Lung (tissue), 12 donors: ENCODE data around the gene ZNF516. TPM values are rescaled to one million over a fixed set of nuclear protein-coding genes. Genes with fewer than 3 reads are reported as not detected.

Source experiments
- ATAC-seq: fragments of 200-7000 bp; cut with Tn5 transposase; one replicate; pipeline ENCODE4 v1.9.1; 2020; ENCODE audit warnings: moderate number of reproducible peaks; ENCODE audit not compliant: insufficient read depth, low FRiP score
- DNase-seq, 3 donors: peaks; one replicate each; pipeline ENCODE4 v3.0.0-alpha.2; 2013 to 2017
- H3K27ac ChIP-seq, 2 donors: one replicate each; pipeline ENCODE4 v1.5.1; 2013; ENCODE audit warnings: mild to moderate bottlenecking in 2 of 2, moderate library complexity in 2 of 2, control low read depth in 1 of 2, inconsistent platforms in 1 of 2, low read depth in 1 of 2, low read length in 1 of 2
- H3K27me3 ChIP-seq, 3 donors: one replicate each; pipeline ENCODE4 v1.5.1; 2013; ENCODE audit warnings: low read length in 2 of 3; ENCODE audit not compliant: control insufficient read depth in 3 of 3, insufficient read depth in 3 of 3
- H3K36me3 ChIP-seq, 4 donors: one replicate each; pipeline ENCODE4 v1.5.1; 2013; ENCODE audit warnings: low read length in 4 of 4, mild to moderate bottlenecking in 1 of 4, moderate library complexity in 1 of 4; ENCODE audit not compliant: control insufficient read depth in 4 of 4, insufficient read depth in 4 of 4
- H3K4me1 ChIP-seq, 5 donors: one replicate each; pipeline ENCODE4 v1.5.1; 2013; ENCODE audit warnings: low read length in 5 of 5, mild to moderate bottlenecking in 2 of 5, moderate library complexity in 1 of 5; ENCODE audit not compliant: control insufficient read depth in 5 of 5, insufficient read depth in 5 of 5
- H3K4me3 ChIP-seq: one replicate; pipeline ENCODE4 v1.5.1; 2013; ENCODE audit warnings: mild to moderate bottlenecking, control low read depth, moderate library complexity
- H3K9ac ChIP-seq, 2 donors: one replicate each; pipeline ENCODE4 v1.5.1; 2013; ENCODE audit warnings: low read length in 2 of 2, control low read depth in 1 of 2; ENCODE audit not compliant: insufficient read depth in 1 of 2
- H3K9me3 ChIP-seq, 4 donors: one replicate each; pipeline ENCODE4 v1.5.1; 2013; ENCODE audit warnings: low read length in 3 of 4, mild to moderate bottlenecking in 1 of 4, moderate library complexity in 1 of 4; ENCODE audit not compliant: control insufficient read depth in 4 of 4, insufficient read depth in 3 of 4
- WGBS, 2 donors: extraction: QIAGEN DNeasy Blood & Tissue Kit; methylation state at CpG; one replicate each; pipeline ENCODE4 v1.1.7; 2013; 5-methylcytosine and 5-hydroxymethylcytosine counted together
- polyA plus RNA-seq, 2 donors: library from polyadenylated mRNA; stranded (reverse); fragments of 200-250 nt; gene quantifications; one replicate each; pipeline ENCODE4 v1.2.1, GENCODE V29; 2013
- total RNA-seq, 2 donors: library from RNA; depleted of rRNA in 1 of 2; stranded (reverse); fragments of >200 nt in 1 of 2; gene quantifications; one replicate each; pipeline ENCODE4 v1.2.1, GENCODE V29; 2014 to 2021
- TF ChIP-seq, protein P1 (sequence below): IDR thresholded peaks from 2 replicates; pipeline ENCODE4 v1.5.1; 2012; ENCODE audit warnings: mild to moderate bottlenecking; ENCODE audit errors: control extremely low read depth, extremely low read depth
- donor health status: control.
- donor health status: control.
- donor health status: Bipolar disorder and iron deficiency.
- donor health status: healthy.
- donor health status: DM: yes; HTN: yes; CAD: no.

The ZNF516 gene
- total and polyA plus RNA-seq, 4 donors: 7.7 to 45.4 (median 26.4) TPM

DNA sequence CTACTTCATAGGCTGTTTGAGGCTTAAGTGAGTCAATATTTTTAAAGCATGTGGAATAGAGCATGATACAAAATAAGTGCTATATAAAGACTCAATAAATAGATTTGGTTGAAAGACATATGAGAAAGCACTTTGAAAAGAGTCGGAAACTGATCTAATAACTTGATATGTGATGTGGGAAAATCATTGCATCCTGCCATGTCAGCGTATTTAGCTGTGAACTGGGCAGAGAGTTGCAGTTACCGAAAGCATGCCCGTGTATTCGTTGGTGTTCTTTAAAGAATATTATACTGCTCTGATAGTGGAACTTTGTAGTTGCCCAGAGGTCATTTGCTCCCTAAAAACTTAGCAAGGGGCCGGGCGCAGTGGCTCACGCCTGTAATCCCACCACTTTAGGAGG lies 37.8 kb upstream of the ZNF516 start:
- WGBS, 2 donors: 95 to 99% methylated on average over 8 of the region's 8 CpGs
- H3K9me3 ChIP-seq: no peaks in the 10 kb centered on the region
- TF ChIP-seq, protein P1, sequence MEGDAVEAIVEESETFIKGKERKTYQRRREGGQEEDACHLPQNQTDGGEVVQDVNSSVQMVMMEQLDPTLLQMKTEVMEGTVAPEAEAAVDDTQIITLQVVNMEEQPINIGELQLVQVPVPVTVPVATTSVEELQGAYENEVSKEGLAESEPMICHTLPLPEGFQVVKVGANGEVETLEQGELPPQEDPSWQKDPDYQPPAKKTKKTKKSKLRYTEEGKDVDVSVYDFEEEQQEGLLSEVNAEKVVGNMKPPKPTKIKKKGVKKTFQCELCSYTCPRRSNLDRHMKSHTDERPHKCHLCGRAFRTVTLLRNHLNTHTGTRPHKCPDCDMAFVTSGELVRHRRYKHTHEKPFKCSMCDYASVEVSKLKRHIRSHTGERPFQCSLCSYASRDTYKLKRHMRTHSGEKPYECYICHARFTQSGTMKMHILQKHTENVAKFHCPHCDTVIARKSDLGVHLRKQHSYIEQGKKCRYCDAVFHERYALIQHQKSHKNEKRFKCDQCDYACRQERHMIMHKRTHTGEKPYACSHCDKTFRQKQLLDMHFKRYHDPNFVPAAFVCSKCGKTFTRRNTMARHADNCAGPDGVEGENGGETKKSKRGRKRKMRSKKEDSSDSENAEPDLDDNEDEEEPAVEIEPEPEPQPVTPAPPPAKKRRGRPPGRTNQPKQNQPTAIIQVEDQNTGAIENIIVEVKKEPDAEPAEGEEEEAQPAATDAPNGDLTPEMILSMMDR: no peak
- no peaks in the 10 kb centered on the region for H3K36me3 ChIP-seq
- no peak overlapping the region for H3K27ac ChIP-seq
- no peaks in the 10 kb centered on the region for H3K27me3 ChIP-seq
- peaks cover 0 to 18% (median 7%) of the 10 kb centered on the region in 5 donors for H3K4me1 ChIP-seq
- no peak overlapping the region for H3K9ac ChIP-seq
- no peak overlapping the region for H3K4me3 ChIP-seq
- ATAC-seq (no peak), DNase-seq (no peak)

DNA sequence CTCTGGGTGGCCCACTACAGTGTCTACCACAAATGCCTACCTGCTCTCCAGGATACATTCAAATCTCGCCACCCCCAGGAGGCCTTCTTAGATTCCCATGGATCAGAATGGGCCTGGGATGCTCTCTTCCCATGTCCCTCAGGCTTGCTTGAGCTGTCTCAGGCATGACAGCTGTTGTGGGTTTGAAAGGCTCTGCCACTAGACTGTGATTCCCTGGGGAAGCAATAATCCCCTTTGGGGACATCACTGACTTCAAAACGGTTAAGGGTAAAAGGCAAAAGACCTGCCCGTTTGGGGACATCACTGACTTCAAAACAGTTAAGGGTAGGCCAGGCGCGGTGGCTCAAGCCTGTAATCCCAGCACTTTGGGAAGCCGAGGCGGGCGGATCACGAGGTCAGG lies 35.8 kb upstream of the ZNF516 start:
- ATAC-seq (no peak), DNase-seq (no peak)
- H3K36me3 ChIP-seq: no peaks in the 10 kb centered on the region
- no peak overlapping the region for H3K4me3 ChIP-seq
- H3K9me3 ChIP-seq: no peaks in the 10 kb centered on the region
- 91 to 96% methylated on average over 7 to 9 of the region's 9 CpGs for WGBS, 2 donors
- H3K27ac ChIP-seq: no peak overlapping the region
- no peak overlapping the region for H3K9ac ChIP-seq
- TF ChIP-seq, protein P1: no peak
- H3K27me3 ChIP-seq: no peaks in the 10 kb centered on the region
- H3K4me1 ChIP-seq: peaks cover 0 to 22% (median 10%) of the 10 kb centered on the region in 5 donors

DNA sequence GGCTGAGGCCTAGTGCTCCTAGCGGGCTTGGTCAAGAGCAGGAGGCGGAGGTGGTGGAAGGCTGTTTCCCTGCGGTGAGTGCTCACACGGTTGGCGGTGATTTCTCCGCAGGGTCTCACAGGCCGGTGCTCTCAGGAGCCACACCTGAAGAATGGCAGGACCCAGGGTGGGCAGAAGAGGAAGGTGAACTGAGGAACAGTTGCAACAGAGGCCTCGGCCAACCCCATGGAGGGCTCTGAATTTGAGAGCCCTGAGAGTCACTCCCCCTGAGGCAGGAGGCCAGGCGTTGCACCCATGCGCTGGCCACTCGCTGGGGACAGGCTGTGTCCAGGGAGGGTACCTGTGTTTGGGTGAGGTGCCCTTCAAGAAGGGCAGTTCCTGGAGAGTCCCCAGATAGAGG lies 35.3 kb upstream of the ZNF516 start:
- Histone ChIP-seq H3K36me3 (no peaks in the 10 kb centered on the region), H3K4me3 (no peak overlapping the region), H3K9me3 (no peaks in the 10 kb centered on the region), H3K4me1 (peaks cover 0 to 22% (median 10%) of the 10 kb centered on the region in 5 donors), H3K27ac (no peak overlapping the region), H3K27me3 (no peaks in the 10 kb centered on the region), H3K9ac (no peak overlapping the region)
- TF ChIP-seq, protein P1: no peak
- WGBS, 2 donors: 95 to 98% methylated on average over 11 of the region's 11 CpGs
- ATAC-seq (no peak), DNase-seq (no peak)

DNA sequence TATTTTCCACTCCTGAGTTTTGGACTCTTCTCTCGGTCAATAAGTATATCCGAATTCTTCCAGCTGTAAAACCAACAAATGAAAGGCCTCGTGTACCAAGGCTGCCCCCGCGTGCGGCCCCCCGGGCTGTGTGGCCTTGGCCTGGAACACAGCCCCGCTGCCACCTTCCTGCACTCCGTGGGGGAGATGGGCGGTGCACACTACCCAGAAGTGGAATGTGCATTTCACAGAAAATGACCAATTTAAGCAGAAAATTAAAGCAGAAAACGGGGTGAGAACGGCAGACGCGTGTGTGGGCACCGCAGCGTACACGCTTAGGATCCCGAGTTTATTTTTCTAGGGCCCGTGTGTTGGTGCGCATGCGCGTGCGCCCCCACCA lies 34.4 kb upstream of the ZNF516 start:
- WGBS, 2 donors: 76 to 79% methylated on average over 23 of the region's 23 CpGs
- ATAC-seq: no peak
- H3K27me3 ChIP-seq: no peaks in the 10 kb centered on the region
- H3K27ac ChIP-seq: no peak overlapping the region
- peaks cover 0 to 22% (median 10%) of the 10 kb centered on the region in 5 donors for H3K4me1 ChIP-seq
- H3K4me3 ChIP-seq: no peak overlapping the region
- no peaks in the 10 kb centered on the region for H3K36me3 ChIP-seq
- no peak for DNase-seq
- no peaks in the 10 kb centered on the region for H3K9me3 ChIP-seq
- H3K9ac ChIP-seq: peak overlapping the region in 1 of 2 donors; percentile 91
- TF ChIP-seq, protein P1: no peak
